SK-N-SH (cell line): ENCODE data around the gene ATP5PB. TPM values are rescaled to one million over a fixed set of nuclear protein-coding genes. Genes with fewer than 3 reads are reported as not detected.

Source experiments
- CTCF ChIA-PET: fragments of 300-600, 350-600 bp; formaldehyde crosslinking; extraction: SDS; loops from one replicate; lab custom pipeline; 2021; lab: Yijun Ruan, JAX
- POLR2A ChIA-PET: fragments of 350-600 bp; sonication (Branson Sonifier 250); formaldehyde crosslinking; extraction: SDS; loops from one replicate; lab custom pipeline; 2020; ENCODE audit warnings: antibody characterized with exemption, inconsistent platforms; lab: Yijun Ruan, JAX
- DNase-seq: peaks from one replicate; pipeline ENCODE4 v3.0.0; 2012
- H2AFZ ChIP-seq: fragments of 200-600 bp; sonication (generic); 2 replicates; pipeline ENCODE4 v1.8.1; 2016; ENCODE audit warnings: antibody characterized with exemption, mild to moderate bottlenecking, low read depth
- H3F3A ChIP-seq: fragments of 200-600 bp; sonication (generic); replicated peaks from 2 replicates; pipeline ENCODE3; 2016; ENCODE audit warnings: antibody characterized with exemption, mild to moderate bottlenecking; ENCODE audit not compliant: insufficient read depth
- H3K27ac ChIP-seq, 2 experiments: fragments of 200-500 bp in 1 of 2; fragments of 200-600 bp in 1 of 2; sonication (Bioruptor generic) in 1 of 2; sonication (generic), shearing (Covaris generic) in 1 of 2; 2 replicates each; pipeline versions ENCODE4 v1.5.1 to v1.6.1; 2014 to 2016; ENCODE audit warnings: low read depth in 2 of 2, inconsistent platforms in 1 of 2, low read length in 1 of 2, mild to moderate bottlenecking in 1 of 2, mixed read lengths in 1 of 2
- H3K27me3 ChIP-seq: fragments of 200-600 bp; sonication (generic), shearing (Covaris generic); 2 replicates; pipeline ENCODE4 v1.6.1; 2016; ENCODE audit warnings: mixed run types; ENCODE audit not compliant: insufficient read depth
- H3K36me3 ChIP-seq, 2 experiments: fragments of 200-500 bp in 1 of 2; fragments of 200-600 bp in 1 of 2; sonication (Bioruptor generic) in 1 of 2; sonication (generic) in 1 of 2; replicated peaks in 1 of 2; 2 replicates each; pipeline versions ENCODE3 to v1.5.1; 2014 to 2016; ENCODE audit warnings: low read length in 1 of 2, mild to moderate bottlenecking in 1 of 2; ENCODE audit not compliant: insufficient read depth in 2 of 2, control insufficient read depth in 1 of 2
- H3K4me1 ChIP-seq, 2 experiments: fragments of 200-500 bp in 1 of 2; fragments of 200-600 bp in 1 of 2; sonication (Bioruptor generic) in 1 of 2; sonication (generic), shearing (Covaris generic) in 1 of 2; 2 replicates each; pipeline versions ENCODE4 v1.5.1 to v1.6.1; 2014 to 2016; ENCODE audit warnings: low read depth in 1 of 2, low read length in 1 of 2, mixed run types in 1 of 2; ENCODE audit not compliant: insufficient read depth in 2 of 2, control insufficient read depth in 1 of 2
- H3K4me2 ChIP-seq: fragments of 200-600 bp; sonication (generic), shearing (Covaris generic); 2 replicates; pipeline ENCODE4 v1.6.1; 2017; ENCODE audit warnings: mixed run types
- H3K4me3 ChIP-seq, 2 experiments: fragments of 200-500 bp in 1 of 2; fragments of 200-600 bp in 1 of 2; sonication (Bioruptor generic) in 1 of 2; sonication (generic), shearing (Covaris generic) in 1 of 2; 2 replicates each; pipeline versions ENCODE4 v1.5.1 to v1.8.1; 2014 to 2016; ENCODE audit warnings: low read depth in 2 of 2, inconsistent platforms in 1 of 2, low read length in 1 of 2, mild to moderate bottlenecking in 1 of 2, mixed read lengths in 1 of 2, moderate library complexity in 1 of 2
- H3K79me2 ChIP-seq: fragments of 200-600 bp; sonication (generic); 2 replicates; pipeline ENCODE4 v1.8.1; 2017; ENCODE audit warnings: mild to moderate bottlenecking; ENCODE audit not compliant: insufficient read depth
- H3K9ac ChIP-seq: fragments of 200-600 bp; sonication (generic); 2 replicates; pipeline ENCODE4 v1.6.1; 2017; ENCODE audit warnings: mixed run types
- H3K9me2 ChIP-seq: fragments of 200-600 bp; sonication (generic); 2 replicates; pipeline ENCODE4 v1.6.1; 2017; ENCODE audit warnings: mixed run types
- H3K9me3 ChIP-seq: fragments of 200-600 bp; sonication (generic); 2 replicates; pipeline ENCODE4 v1.6.1; 2017; ENCODE audit warnings: mixed run types, mild to moderate bottlenecking, moderate library complexity
- H4K20me1 ChIP-seq: fragments of 200-600 bp; sonication (generic); 2 replicates; pipeline ENCODE4 v1.6.1; 2017; ENCODE audit warnings: mild to moderate bottlenecking, mixed run types; ENCODE audit not compliant: insufficient read depth
- ELF1 ChIP-seq: IDR thresholded peaks from 2 replicates; pipeline ENCODE4 v1.4.0; 2012
- EP300 ChIP-seq, 2 experiments: IDR thresholded peaks; 2 replicates each; pipeline versions ENCODE4 v1.4.0 to v1.6.1; 2012; ENCODE audit warnings: borderline replicate concordance in 1 of 2, low read depth in 1 of 2, low read length in 1 of 2
- EZH2phosphoT487 ChIP-seq: fragments of 200-600 bp; sonication (generic); IDR thresholded peaks from 2 replicates; pipeline ENCODE4 v1.6.1; 2017; ENCODE audit warnings: low read depth, mixed run types, mild to moderate bottlenecking, antibody characterized with exemption, moderate library complexity, borderline replicate concordance
- FOXJ3 ChIP-seq: sonication (generic); formaldehyde crosslinking; IDR thresholded peaks from 2 replicates; pipeline ENCODE4 v1.5.1; 2020; ENCODE audit warnings: mild to moderate bottlenecking, missing genetic modification reagents
- FOXM1 ChIP-seq: IDR thresholded peaks from 2 replicates; pipeline ENCODE4 v1.4.0; 2012; ENCODE audit warnings: low read depth, mild to moderate bottlenecking
- GABPA ChIP-seq: IDR thresholded peaks from 2 replicates; pipeline ENCODE4 v1.4.0; 2012; ENCODE audit warnings: low read depth, mild to moderate bottlenecking
- GATA2 ChIP-seq: sonication (generic); formaldehyde crosslinking; IDR thresholded peaks from 2 replicates; pipeline ENCODE4 v1.5.0; 2020; ENCODE audit warnings: mild to moderate bottlenecking, missing genetic modification reagents
- MEF2A ChIP-seq: IDR thresholded peaks from 2 replicates; pipeline ENCODE4 v1.4.0; 2012; ENCODE audit warnings: low read depth, borderline replicate concordance
- NFIC ChIP-seq: IDR thresholded peaks from 2 replicates; pipeline ENCODE4 v1.4.0; 2012; ENCODE audit warnings: borderline replicate concordance
- PBX3 ChIP-seq: IDR thresholded peaks from 2 replicates; pipeline ENCODE4; 2012
- POLR2AphosphoS5 ChIP-seq: IDR thresholded peaks from 2 replicates; pipeline ENCODE4 v1.6.1; 2012; ENCODE audit warnings: low read depth, low read length
- RAD21 ChIP-seq: IDR thresholded peaks from 2 replicates; pipeline ENCODE4 v1.6.1; 2012; ENCODE audit warnings: mild to moderate bottlenecking, low read length
- RCOR1 ChIP-seq: fragments of 150-350 bp; IDR thresholded peaks from 2 replicates; pipeline ENCODE4 v1.6.1; 2017; ENCODE audit warnings: antibody characterized with exemption, low read length
- SIN3A ChIP-seq: IDR thresholded peaks from 2 replicates; pipeline ENCODE4 v1.6.1; 2012; ENCODE audit warnings: low read depth, mild to moderate bottlenecking, low read length, moderate library complexity, borderline replicate concordance
- SMC3 ChIP-seq: IDR thresholded peaks from 2 replicates; pipeline ENCODE4 v1.6.1; 2012; ENCODE audit warnings: low read depth, low read length, improper control_type of control experiment
- TEAD4 ChIP-seq: IDR thresholded peaks from 2 replicates; pipeline ENCODE4 v1.4.0; 2012; ENCODE audit warnings: mild to moderate bottlenecking, borderline replicate concordance; ENCODE audit not compliant: insufficient read depth
- USF2 ChIP-seq: fragments of 150-350 bp; IDR thresholded peaks from 2 replicates; pipeline ENCODE4 v1.6.1; 2017; ENCODE audit warnings: antibody characterized with exemption, low read length, low read depth, borderline replicate concordance
- YY1 ChIP-seq: IDR thresholded peaks from 2 replicates; pipeline ENCODE4 v1.4.0; 2012; ENCODE audit warnings: low read depth, mild to moderate bottlenecking
- ZBTB33 ChIP-seq: IDR thresholded peaks from 2 replicates; pipeline ENCODE4 v1.4.0; 2012; ENCODE audit warnings: low read depth, borderline replicate concordance
- WGBS: methylation state at CpG from one replicate; pipeline ENCODE4 v1.1.6; 2017; ENCODE audit warnings: low lambda C conversion rate; 5-methylcytosine and 5-hydroxymethylcytosine counted together
- polyA plus RNA-seq, 3 experiments: library from polyadenylated mRNA; depleted of rRNA; stranded (reverse); fragments of >200 nt; gene quantifications; 2 replicates each; pipeline ENCODE4 v1.2.3, GENCODE V29; 2012
- TF ChIP-seq, protein P1 (sequence below): IDR thresholded peaks from 2 replicates; pipeline ENCODE4 v1.4.0; 2012; ENCODE audit warnings: low read depth, borderline replicate concordance
- TF ChIP-seq, protein P2 (sequence below): fragments of 200-600 bp; sonication (generic); IDR thresholded peaks from 2 replicates; pipeline ENCODE4 v1.6.1; 2017; ENCODE audit warnings: antibody characterized with exemption, mild to moderate bottlenecking, moderate library complexity

The ATP5PB gene
- polyA plus RNA-seq, 1 of the 3 experiments (the other 2 are of a cell fraction) = 177 TPM

DNA sequence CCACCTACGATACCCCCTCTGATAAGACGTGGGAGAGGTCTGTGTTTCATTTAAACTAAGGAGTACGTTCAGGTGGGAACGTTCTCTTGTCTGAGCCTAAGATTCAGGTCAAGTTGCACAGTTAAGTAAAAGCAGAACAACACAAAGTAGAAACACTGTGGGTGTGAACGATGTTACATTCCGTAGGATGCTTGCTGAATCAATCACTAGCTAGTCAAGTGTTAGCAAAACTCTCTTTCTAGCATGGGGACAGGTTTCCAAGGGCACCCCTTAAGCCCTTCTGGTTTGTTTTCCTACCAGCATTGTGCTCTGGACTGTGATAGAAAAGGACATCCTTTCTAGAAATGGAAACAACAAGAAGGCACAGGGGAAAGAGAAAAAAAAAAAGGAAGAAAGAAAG is 37.9 kb downstream of the ATP5PB start:
- Histone ChIP-seq H3K4me2 (no peak overlapping the region), H3K9me3 (no peaks in the 10 kb centered on the region), H4K20me1 (no peaks in the 10 kb centered on the region), H3K79me2 (no peaks in the 10 kb centered on the region), H3K9me2 (no peaks in the 10 kb centered on the region), H3K27me3 (no peaks in the 10 kb centered on the region), H3F3A (no peaks in the 10 kb centered on the region), H2AFZ (no peak overlapping the region), H3K9ac (no peak overlapping the region), H3K36me3 (no peaks in the 10 kb centered on the region), H3K4me1 (peaks cover 0 to 3% of the 10 kb centered on the region in 2 experiments; a peak in 1 of 4 replicates), H3K27ac (no peak overlapping the region), H3K4me3 (no peak overlapping the region)
- ChIA-PET POLR2A (no interaction called here), CTCF (no interaction called here)
- 61% methylated on average over 6 of the region's 6 CpGs for WGBS
- DNase-seq = no peak
- no peak for TF ChIP-seq POLR2AphosphoS5
- no peak for TF ChIP-seq ZBTB33
- no peak for TF ChIP-seq GABPA
- no peak for TF ChIP-seq RAD21
- no peak for TF ChIP-seq FOXJ3 (CRISPR knock-in tag)
- no peak for TF ChIP-seq EZH2phosphoT487
- no peak for TF ChIP-seq FOXM1
- no peak for TF ChIP-seq TEAD4
- TF ChIP-seq SIN3A = no peak
- no peak for TF ChIP-seq PBX3
- no peak for TF ChIP-seq SMC3
- no peak for TF ChIP-seq GATA2
- TF ChIP-seq RCOR1 = no peak

GRCh38 chr1:111488669-111489068 is 39.4 kb downstream of the ATP5PB start:
- CTCF ChIA-PET = interaction anchor here (1.3 kb wide), 1 partner anchor 19 kb away, joined by 3 read pairs; no protein-coding TSS in a partner anchor
- Histone ChIP-seq H3K9ac (no peak overlapping the region), H3K9me3 (no peaks in the 10 kb centered on the region), H3K4me1 (peaks cover 0 to 3% of the 10 kb centered on the region in 2 experiments; a peak in 1 of 4 replicates), H3F3A (no peaks in the 10 kb centered on the region)
- 74% methylated on average over 9 of the region's 9 CpGs for WGBS
- POLR2A ChIA-PET = no interaction called here
- no peak for TF ChIP-seq GATA2
- TF ChIP-seq TEAD4 = no peak
- no peak for TF ChIP-seq RAD21
- TF ChIP-seq YY1 = no peak
- TF ChIP-seq, protein P1, sequence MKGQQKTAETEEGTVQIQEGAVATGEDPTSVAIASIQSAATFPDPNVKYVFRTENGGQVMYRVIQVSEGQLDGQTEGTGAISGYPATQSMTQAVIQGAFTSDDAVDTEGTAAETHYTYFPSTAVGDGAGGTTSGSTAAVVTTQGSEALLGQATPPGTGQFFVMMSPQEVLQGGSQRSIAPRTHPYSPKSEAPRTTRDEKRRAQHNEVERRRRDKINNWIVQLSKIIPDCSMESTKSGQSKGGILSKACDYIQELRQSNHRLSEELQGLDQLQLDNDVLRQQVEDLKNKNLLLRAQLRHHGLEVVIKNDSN = no peak
- TF ChIP-seq MEF2A = no peak
- no peak for TF ChIP-seq NFIC
- no peak for TF ChIP-seq EP300 (IDR thresholded peaks at IDR 0.05; ENCODE audit: borderline replicate concordance in 1 of 2, low read depth in 1 of 2, low read length in 1 of 2)
- TF ChIP-seq POLR2AphosphoS5 = no peak
- TF ChIP-seq, protein P2, sequence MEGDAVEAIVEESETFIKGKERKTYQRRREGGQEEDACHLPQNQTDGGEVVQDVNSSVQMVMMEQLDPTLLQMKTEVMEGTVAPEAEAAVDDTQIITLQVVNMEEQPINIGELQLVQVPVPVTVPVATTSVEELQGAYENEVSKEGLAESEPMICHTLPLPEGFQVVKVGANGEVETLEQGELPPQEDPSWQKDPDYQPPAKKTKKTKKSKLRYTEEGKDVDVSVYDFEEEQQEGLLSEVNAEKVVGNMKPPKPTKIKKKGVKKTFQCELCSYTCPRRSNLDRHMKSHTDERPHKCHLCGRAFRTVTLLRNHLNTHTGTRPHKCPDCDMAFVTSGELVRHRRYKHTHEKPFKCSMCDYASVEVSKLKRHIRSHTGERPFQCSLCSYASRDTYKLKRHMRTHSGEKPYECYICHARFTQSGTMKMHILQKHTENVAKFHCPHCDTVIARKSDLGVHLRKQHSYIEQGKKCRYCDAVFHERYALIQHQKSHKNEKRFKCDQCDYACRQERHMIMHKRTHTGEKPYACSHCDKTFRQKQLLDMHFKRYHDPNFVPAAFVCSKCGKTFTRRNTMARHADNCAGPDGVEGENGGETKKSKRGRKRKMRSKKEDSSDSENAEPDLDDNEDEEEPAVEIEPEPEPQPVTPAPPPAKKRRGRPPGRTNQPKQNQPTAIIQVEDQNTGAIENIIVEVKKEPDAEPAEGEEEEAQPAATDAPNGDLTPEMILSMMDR = no peak
- no peak for TF ChIP-seq GABPA
- no peak for TF ChIP-seq USF2
- TF ChIP-seq FOXM1 = no peak
- TF ChIP-seq ELF1 = no peak
- TF ChIP-seq SIN3A = no peak
- TF ChIP-seq FOXJ3 (CRISPR knock-in tag) = no peak
- no peak for TF ChIP-seq RCOR1
- TF ChIP-seq, all 33 proteins: peak for 0
- H3K27me3 ChIP-seq = no peaks in the 10 kb centered on the region
- no peak for DNase-seq
- H3K4me3 ChIP-seq = no peak overlapping the region
- no peaks in the 10 kb centered on the region for H4K20me1 ChIP-seq
- H3K9me2 ChIP-seq = no peaks in the 10 kb centered on the region
- H3K79me2 ChIP-seq = no peaks in the 10 kb centered on the region
- H3K4me2 ChIP-seq = no peak overlapping the region
- no peaks in the 10 kb centered on the region for H3K36me3 ChIP-seq
- no peak overlapping the region for H3K27ac ChIP-seq
- H2AFZ ChIP-seq = no peak overlapping the region
